Renal cortical epithelial cell (primary cell): ENCODE data around the gene GADD45G. TPM values are rescaled to one million over a fixed set of nuclear protein-coding genes. Genes with fewer than 3 reads are reported as not detected.

Source experiments
- DNase-seq: peaks from one replicate; pipeline ENCODE4 v3.0.0-alpha.2; 2011; ENCODE audit warnings: low read depth
- total RNA-seq: library from RNA; depleted of rRNA; stranded (reverse); fragments of >200 nt; gene quantifications from 2 replicates; pipeline ENCODE4 v1.2.3, GENCODE V29; 2014

GADD45G gene, protein sequence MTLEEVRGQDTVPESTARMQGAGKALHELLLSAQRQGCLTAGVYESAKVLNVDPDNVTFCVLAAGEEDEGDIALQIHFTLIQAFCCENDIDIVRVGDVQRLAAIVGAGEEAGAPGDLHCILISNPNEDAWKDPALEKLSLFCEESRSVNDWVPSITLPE
- 0.20 TPM in 1 of 2 replicates, not detected in the other for total RNA-seq

DNA sequence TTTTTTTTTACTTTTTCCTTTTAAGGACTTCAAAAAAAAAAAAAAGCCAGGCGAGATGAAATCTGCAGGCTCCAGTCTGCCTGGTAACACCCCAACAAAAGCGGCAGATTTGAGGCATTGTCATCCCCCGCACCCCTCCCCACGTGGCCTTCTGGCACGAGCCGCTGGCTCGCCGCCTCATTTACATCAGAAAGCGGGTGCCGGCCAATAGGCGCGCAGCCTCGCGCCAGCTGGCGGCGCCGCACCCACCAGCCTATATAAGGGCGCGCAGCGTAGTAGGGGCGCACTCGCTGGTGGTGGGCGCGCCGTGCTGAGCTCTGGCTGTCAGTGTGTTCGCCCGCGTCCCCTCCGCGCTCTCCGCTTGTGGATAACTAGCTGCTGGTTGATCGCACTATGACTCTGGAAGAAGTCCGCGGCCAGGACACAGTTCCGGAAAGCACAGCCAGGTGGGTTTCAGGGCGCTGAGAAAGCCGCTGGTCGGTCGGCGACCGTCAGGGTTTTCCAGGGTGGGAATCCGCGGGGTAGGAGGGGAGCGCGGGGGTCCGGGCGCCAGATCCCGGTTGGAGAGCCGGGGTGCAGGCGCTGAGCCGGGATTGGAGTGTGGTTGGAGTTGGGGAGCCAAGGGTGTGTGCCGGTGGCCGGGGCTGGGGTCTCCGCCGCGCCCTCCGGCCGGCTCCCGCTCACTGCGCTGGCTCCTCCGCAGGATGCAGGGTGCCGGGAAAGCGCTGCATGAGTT is at the start of gene GADD45G:
TSS of gene GADD45G (plus strand) at position 284 of the 736 bp plus-strand sequence. CDS start at position 394, 110 bp downstream.
- peak; percentile 63 for DNase-seq

GRCh38 chr9:89555036-89555415 is 49.8 kb upstream of the GADD45G start:
- no peak for DNase-seq

DNA sequence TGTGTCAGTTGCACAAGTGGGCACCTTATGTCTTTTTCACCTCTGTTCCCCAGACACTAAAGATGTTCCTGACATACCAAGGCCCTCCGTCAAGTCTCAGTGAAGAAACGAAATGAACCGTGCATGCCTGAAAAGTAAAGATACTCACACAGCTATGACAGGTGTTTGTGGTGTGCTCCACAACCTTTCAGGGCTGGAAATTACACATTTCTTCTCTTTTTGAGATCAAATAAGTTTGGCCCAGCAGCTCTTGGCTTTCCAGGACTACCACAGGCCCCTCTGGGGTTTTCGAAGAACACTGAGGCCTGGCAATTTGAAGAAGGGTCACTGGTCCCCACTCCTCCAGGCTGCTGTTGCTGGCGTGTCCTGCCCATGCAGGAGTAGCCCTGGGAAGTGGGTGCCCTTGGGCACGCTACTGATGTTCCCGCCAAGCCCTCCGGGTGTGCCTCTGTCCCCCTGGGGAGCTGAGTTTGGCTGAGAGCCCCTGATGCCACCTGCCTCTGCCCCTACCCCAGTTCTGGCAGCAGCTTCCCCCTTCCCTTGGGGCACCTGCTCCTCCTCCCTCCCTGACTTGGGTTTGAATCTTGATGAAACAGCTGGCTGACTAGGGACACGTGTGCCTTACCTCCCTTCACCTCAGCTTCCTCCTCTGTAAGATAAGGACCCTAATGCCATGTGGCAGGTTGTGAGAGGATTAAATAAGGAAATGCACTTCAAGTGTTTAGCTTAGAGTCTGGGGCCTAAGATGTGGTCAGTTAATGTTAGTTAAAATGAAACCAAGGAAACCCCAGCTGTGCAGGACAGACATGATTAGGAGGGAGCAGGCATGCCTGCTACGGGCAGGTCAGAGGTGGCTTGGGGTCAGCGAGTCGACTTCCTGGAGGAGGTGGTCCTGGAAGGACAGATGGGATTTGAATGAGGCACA is 49.1 kb upstream of the GADD45G start:
- peak; percentile 88 for DNase-seq

GRCh38 chr9:89558196-89558899 is 46.5 kb upstream of the GADD45G start:
- no peak for DNase-seq

DNA sequence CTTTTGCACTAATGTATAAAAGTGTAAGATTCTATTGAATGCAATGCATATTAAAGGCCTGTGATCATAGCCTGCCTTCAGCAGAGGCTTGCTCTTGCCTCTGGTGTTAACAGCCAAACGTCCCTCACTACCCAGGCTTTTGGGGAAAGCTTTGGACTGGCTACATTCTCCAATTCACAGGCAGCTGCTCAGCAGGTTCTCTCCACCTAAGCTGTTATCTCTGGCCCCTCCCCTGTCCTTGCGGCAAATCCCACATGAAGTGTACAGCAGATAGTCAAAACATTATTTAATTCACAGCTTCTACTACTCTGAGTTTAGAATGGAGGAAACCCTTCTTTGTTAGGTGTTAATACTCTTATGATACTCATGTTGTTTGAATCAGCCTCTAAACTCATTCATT is 45.9 kb upstream of the GADD45G start:
- no peak for DNase-seq

DNA sequence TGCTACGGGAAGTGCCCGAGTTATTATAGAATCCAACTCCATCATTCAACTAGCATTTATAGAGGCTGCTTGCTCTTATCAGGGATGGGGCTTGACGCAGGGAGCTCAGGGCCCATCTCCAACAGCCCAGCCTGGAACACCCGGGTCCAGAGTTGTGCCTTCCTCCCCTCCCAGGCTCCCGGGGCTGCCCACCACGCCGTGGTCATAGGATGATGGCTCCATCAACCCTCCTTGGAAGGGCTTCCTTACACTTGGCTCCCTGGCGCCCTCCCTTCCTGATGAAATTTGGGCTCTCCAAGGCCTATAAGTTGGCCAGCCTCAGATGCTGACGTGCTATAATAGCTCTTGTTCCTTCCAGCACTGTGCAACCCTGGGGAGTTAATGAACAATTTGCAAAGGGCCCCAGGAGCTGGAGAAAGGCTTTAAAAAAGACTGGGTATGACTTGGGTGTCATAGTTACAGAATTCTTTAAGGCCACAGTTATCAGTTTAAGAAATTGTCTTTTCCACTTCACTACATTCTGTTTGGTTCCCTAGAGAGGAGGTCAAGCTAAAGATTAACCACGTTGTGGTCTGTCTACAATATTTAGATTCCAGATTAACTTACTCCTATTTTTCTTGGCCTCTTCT is 42.5 kb upstream of the GADD45G start:
- DNase-seq: peak; percentile 100

- peak; percentile 33 for DNase-seq
Measured at GRCh38 chr9:89563571-89564345, 41.1 kb upstream of the GADD45G start.

DNA sequence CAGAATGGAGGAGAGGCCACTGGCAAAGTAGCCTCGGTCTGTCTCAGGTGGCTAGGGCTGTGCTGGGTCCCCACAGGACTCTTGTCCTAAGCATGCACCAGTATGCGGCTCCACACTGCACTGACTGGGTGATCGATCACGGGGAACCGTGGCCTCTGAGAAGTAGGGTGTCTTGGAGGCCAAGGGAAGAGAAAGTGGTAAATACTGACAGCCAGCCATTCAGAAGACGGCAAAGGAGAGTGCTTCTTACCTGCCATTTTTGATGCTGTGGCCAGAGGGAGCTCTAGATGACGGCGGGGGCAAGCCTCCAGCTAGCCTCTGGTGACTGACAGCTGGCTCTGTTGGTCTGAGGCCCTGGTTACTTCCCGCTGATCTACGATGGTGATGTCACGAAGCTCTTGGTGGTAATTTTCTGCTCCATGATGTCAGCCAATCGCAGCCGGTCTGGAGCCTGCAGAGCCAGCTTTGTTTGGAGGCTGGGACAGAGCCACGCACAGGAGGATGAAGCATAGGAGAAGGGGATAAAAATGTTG is 40.4 kb upstream of the GADD45G start:
- DNase-seq: peak; percentile 61

DNA sequence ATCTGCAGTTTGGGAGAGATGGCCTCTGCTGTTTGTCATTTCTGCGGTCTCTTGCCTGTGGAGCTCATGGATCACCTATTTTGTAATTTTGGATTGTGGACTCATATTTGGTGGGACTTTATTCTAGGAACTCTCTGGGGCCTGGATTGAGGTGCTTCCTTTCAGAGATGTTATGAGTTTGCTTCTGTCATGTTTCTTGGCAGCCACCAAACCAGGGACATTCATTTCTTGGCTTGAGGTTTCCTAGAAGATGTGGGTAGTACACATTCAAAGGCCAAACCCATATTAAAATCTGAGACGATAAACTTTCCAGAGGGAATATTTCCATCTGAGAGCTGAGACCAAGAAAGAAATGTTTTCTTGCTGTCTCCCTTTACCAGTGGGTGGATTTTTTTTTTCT is 37.2 kb upstream of the GADD45G start:
- no peak for DNase-seq

- no peak for DNase-seq
Measured at GRCh38 chr9:89574309-89574708, 30.5 kb upstream of the GADD45G start.

DNA sequence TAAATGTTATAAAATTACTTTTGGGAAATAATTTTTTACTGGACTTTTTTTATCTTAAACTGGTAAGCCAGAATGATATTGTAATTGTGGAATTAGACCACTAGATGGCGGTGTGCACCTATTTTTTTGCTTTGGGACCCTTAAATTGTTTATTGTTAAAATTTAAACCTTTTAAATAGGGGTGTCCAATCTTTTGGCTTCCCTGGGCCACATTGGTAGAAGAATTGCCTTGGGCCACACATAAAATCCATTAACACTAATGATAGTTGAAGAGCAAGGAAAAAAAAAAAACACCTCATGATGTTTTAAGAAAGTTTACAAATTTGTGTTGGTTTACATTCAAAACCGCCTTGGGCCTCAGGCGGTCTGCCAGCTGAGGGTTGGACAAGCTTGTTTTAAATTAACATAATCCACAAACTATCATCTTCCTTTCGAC is 28.4 kb upstream of the GADD45G start:
- DNase-seq: peak; percentile 64

DNA sequence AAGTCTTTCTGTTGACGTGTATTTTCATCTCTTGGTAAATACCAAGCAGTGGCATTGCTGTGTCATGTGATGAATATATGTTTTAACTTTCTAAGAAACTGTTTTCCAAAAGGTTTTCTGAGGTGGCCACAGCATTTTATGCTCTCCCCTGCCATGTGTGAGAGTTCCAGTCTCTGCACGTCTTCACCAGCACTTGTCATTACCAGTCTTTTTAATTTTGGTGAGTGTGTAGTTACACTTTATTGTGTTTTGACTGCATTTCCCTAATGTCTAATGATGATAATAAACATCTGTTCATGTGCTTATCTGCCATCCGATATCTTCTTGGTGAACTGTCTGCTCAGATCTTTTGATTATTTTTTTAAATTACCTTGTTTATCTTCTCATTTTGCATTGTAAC is 27.4 kb upstream of the GADD45G start:
- no peak for DNase-seq

DNA sequence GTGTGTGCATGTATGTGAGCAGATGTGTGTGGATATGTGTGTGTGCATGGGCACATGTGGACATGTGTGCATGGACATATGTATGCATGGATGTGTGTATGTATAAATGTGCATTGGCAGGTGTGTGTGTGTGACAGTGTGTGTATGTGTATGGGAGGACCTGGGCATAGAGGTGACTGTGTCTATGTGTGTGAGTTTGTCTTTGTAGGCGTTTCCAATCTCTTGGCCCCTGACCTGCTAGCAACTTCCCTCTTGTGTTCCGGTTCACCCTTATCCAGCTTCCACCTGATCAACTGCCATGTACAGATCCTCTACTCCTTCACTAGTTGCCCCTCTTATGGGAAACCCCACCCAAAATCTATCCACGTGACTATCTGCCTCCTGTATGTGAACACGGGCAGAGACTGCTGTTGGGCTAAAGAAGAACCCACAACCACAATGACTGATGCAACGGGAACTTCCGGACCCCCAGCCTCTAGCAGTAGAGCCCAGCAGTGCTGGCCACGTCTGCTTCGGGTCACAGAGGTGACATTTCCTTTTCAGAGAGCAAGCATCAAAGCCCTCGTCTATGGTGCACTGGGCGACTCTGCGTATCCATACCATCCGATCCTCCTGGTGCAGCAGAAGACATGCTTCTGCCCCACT is 24.9 kb upstream of the GADD45G start:
- no peak for DNase-seq

DNA sequence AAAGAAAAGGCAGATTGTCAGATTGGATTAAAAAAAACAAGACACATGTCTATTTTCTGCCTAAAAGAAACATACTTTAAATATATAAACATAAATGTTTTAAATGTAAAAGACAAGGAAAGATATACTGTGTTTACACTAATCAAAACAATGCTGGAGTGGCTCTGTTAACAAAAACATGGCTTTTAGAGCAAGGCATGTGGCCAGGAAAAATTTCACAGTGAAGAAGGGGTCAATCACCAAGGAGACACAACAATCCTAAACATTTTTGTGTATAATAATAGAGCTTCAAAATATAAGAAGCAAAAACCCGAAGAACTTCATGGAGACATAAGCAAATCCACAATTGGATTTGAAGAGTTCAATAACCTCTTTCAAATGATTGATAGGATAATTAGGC is 18.5 kb upstream of the GADD45G start:
- DNase-seq: no peak

GRCh38 chr9:89588271-89588879 is 16.4 kb upstream of the GADD45G start:
- no peak for DNase-seq

GRCh38 chr9:89590415-89590814 is 14.4 kb upstream of the GADD45G start:
- DNase-seq: no peak

DNA sequence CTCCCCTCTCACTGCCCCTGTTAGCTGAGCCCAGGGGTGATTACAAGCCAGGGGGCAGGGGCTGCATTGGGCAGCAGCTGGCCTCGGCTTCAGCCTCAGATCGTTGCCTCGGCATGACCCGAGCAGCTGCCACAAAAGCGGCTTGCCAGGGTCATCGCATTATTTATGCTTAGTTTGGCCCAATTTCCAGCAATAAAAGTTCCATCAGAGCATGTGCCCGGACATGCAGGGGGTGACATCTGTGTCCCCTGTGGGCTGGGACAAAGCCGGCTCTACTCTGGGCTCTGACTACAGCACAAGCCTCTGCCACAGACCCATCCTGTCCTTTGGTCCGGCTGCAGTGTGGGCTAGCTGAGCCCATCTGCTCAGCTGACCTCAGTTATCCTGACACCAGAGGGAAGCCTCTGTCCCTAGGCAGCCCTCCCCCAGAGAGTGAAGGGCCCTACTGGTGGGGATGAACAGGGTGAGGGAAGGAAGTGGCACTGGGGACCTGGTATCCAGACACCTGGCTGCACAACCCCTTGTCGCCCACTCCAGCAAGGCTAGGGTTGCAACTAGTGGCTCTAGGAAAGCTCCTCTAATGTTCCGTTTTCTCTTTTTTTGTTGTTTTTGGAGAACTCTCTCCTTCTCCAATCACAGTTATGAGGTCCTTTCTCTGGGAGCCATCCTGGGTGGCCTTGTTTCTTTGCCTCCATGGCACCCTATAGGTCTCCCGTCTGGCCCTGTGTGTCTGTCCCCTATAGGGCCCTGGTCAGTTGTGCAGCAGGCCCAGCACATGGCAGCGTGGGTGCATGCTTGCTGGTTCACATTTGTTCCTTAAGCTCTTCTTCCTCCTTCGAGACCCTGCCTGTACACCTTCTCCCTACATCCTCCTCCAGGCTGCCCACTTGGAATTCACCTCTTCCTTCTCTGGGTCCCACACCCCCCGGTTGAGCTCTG is 13.3 kb upstream of the GADD45G start:
- no peak for DNase-seq

DNA sequence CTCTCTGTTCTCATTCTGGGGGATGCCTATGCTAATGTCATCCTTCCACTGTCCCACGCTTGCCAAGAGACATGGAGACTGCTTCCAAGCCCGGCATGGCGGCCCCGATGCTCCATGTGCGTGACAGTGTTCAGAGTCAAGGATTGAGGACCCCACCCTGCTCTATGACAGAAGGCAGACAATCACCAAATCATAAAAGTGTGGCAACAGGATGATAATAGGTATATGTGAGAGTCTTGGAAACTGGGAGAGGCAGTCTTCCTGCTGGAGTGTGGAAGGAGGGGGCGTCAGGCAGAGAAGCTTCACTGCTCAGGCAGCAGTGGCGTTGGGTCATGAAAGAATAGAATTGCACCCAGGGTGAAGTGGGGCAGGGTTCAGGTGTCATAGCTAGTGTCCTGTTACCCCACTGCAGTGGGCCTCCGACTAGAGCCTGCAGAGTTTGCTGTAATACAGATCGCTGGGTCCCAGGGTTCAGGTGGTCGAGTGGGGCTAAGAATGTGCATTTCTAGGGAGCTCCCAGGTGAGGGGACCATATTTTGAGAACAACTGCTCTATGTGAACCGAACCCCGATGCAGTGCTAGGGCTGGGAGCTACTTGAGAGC is 12.5 kb upstream of the GADD45G start:
- DNase-seq: no peak
